Skeletal muscle cell (primary cell): Measurements from ENCODE around the gene RNASEH2A.
"Not testable (repeated sequence)": the region's sequence is repeated elsewhere in the genome, so short reads cannot be mapped to it uniquely, and the experiment has no call there.

Experiments used
- DNase-seq: peaks from one replicate; pipeline ENCODE4 v3.0.0-alpha.2; 2010; ENCODE audit warnings: low read depth
- H3K4me3 ChIP-seq: 2 replicates; pipeline ENCODE4 v1.5.1; 2011; ENCODE audit warnings: low read depth, mild to moderate bottlenecking, control low read depth, low read length, moderate library complexity

The RNASEH2A gene

DNA sequence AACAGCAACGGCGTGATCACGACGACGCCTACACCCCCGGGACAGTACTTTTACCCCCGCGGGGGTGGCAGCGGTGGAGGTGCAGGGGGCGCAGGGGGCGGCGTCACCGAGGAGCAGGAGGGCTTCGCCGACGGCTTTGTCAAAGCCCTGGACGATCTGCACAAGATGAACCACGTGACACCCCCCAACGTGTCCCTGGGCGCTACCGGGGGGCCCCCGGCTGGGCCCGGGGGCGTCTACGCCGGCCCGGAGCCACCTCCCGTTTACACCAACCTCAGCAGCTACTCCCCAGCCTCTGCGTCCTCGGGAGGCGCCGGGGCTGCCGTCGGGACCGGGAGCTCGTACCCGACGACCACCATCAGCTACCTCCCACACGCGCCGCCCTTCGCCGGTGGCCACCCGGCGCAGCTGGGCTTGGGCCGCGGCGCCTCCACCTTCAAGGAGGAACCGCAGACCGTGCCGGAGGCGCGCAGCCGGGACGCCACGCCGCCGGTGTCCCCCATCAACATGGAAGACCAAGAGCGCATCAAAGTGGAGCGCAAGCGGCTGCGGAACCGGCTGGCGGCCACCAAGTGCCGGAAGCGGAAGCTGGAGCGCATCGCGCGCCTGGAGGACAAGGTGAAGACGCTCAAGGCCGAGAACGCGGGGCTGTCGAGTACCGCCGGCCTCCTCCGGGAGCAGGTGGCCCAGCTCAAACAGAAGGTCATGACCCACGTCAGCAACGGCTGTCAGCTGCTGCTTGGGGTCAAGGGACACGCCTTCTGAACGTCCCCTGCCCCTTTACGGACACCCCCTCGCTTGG is 14.1 kb upstream of the RNASEH2A start:
- DNase-seq, result no peak

DNA sequence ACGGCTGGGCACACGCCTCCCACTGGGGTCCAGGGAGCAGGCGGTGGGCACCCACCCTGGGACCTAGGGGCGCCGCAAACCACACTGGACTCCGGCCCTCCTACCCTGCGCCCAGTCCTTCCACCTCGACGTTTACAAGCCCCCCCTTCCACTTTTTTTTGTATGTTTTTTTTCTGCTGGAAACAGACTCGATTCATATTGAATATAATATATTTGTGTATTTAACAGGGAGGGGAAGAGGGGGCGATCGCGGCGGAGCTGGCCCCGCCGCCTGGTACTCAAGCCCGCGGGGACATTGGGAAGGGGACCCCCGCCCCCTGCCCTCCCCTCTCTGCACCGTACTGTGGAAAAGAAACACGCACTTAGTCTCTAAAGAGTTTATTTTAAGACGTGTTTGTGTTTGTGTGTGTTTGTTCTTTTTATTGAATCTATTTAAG is 13.5 kb upstream of the RNASEH2A start:
- DNase-seq, result no peak
- peak overlapping the region; percentile 90 for H3K4me3 ChIP-seq

More for the DNA sequence above, 14.1 kb upstream of the RNASEH2A start:
- H3K4me3 ChIP-seq, result peak overlapping the region; percentile 90

DNA sequence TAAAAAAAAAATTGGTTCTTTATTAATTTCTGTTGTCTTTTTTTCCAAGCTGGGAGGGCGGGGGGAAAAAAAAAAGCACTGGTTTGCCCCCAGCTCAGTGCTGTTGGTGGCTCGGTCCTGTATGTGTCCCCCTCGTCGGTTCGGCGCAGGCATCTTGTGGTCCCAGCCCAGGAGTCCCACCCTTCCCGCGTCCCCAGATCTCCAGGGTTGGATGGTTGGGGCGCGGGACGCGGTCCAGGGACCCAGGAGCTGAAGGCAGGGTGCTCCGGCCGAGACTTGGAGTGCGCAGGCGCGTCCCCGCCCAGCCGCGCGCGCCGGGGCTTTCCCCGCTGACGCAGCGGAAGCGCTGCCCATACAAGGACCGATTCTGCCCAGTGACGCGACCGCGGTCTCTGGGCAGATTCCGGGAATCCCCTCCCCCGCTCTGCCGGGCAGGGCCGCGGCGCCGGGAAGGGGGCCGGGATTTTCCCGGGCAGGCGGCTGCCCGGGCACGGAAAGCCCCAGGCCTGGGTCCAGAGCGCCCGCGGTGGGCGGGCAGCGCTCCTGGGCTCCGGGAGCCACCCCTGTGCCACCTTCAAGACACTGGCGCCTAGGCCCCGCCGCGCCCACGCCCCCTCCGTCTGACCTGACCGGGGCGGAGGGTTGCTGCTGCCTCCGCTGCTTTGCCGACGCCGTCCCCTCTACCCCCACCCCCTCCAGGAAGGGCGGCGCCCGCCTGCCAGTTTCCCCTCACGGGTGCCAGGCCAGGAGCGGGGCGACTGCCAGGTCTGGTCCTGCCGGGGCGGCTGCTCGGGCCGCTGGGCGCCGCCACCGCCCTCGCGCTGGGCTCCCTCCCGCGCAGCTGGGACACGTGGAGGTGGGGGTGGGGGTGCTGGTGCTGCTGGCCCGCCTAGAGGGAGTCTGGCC is 12.8 kb upstream of the RNASEH2A start:
- peak overlapping the region; percentile 90 for H3K4me3 ChIP-seq
- peak; percentile 76 for DNase-seq

DNA sequence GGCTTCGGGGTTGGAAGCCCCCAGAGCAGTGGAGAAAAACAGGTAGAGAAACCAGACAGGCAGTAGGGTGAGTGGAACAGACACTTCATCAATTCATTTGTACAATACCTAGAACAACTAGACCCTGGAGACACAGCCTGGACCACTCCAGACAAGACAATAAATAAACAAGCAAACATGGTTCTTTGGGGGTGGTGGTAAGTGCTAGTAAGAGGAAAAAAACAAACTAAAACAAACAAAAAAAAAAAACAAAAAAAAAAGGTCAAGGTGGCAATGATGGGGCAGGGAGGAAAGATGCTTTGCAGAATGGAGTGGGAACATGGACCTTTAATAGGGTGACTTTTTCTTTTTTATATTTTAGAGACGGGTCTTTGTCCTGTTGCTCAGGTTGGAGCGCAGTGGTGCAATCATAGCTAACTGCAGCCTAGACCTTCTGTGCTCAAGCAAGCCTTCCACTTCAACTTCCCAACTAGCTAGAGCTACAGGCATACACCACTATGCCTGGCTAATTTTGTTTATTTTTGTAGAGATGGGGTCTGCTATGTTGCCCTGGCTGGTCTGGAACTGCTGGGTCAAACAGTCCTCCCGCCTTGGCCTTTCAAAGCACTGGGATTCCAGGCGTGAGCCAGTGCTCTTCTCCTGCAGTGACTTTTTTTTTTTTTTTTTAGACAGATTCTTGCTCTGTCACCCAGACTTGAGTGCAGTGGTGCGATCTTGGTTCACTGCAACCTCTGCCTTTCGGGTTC is 12.0 kb upstream of the RNASEH2A start:
- peak overlapping the region; percentile 90 for H3K4me3 ChIP-seq
- no peak for DNase-seq

DNA sequence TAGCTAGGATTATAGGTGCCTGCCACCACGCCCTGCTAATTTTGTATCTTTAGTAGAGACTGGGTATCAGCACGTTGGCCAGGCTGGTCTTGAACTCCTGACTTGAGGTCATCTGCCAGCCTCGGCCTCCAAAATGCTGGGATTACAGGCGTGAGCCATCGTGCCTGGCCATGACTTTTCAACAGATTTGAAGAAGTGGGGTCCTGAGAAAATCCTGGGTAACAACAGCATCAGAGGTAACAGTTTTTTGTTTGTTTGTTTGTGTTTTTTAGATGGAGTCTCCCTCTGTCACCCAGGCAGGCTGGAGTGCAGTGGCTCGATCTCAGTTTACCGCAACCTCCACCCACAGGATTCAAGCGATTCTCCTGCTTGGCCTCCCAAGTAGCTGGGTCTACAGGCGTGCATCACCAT is 11.4 kb upstream of the RNASEH2A start:
- H3K4me3 ChIP-seq, result no peak overlapping the region
- no peak for DNase-seq

DNA sequence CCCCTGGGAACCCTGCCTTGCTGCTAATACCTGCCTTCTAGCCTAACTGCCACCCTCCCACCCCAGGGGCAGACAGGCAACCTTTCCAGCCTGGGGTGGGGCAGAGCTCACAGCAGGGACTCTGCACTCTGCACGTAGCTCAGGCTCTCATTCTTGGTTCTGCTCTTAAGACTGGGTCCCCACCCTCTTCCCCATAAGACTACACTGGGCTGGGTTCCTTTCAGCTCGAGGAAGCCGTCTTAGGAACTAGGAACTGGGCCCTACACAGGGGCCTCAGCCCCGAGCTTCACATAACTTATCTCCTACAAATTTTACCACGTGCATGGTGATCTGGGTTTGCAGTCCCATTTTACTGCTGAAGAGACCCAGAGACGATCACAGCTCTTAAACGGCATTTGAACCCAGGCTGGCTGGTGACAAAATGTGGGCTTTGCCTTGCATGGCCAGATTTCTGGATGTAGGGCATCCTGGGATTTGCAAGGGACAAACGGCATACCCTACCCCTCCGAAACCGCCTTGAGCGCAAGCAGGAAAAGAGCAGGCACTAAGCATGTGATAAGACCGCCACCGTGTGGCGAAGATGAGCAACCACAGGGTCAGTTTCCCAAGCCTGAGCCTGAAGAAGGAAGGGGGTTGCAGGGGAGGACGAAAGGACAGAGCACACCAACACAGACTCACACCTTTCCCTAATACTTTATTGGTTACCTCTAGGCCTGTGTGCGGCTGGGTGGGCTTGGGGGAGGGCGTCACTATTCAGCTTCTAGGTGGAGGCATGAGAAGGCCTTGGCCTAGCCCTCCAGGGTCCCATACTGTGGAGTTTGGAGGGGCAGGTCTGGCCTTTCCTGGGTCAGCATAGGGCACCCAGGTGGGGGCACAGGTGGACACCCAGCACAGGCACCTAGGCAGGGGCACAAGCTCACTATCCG is 10.0 kb upstream of the RNASEH2A start:
- no peak for DNase-seq
- H3K4me3 ChIP-seq, result no peak overlapping the region

DNA sequence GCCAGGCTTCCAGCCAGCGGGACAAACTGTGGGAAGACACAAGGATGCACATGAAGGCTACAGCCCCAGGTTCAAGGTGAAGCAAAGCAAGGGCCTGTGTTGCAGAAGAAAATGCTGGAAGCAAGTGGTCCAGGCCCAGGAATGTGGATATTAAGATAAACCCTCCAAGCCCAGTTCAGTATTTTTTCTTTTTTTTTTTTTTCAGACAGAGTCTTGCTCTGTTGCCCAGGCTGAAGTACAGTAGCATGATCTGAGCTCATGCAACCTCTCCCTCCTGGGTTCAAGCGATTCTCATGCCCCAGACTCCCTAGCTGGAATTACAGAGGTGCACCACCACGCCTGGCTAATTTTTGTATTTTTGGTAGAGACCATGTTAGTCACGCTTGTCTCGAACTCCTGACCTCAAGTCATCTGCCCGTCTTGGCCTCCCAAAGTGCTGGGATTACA is 9.2 kb upstream of the RNASEH2A start:
- H3K4me3 ChIP-seq, result no peak overlapping the region
- no peak for DNase-seq

DNA sequence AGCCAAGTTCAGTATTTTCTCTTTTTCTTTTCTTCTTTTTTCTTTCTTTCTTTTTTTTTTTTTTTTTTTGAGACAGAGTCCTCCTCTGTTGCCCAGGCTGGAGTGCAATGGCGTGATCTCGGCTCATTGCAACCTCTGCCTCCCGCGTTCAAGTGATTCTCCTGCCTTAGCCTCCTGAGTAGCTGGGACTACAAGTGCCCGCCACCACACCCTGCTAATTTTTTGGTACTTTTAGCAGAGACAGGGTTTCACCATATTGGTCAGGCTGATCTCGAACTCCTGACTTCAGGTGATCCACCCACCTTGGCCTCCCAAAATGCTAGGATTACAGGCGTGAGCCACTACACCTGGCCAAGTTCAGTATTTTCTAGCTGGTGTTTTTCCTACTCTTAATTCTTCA is 8.8 kb upstream of the RNASEH2A start:
- DNase-seq, H3K4me3 ChIP-seq: not testable (repeated sequence)

DNA sequence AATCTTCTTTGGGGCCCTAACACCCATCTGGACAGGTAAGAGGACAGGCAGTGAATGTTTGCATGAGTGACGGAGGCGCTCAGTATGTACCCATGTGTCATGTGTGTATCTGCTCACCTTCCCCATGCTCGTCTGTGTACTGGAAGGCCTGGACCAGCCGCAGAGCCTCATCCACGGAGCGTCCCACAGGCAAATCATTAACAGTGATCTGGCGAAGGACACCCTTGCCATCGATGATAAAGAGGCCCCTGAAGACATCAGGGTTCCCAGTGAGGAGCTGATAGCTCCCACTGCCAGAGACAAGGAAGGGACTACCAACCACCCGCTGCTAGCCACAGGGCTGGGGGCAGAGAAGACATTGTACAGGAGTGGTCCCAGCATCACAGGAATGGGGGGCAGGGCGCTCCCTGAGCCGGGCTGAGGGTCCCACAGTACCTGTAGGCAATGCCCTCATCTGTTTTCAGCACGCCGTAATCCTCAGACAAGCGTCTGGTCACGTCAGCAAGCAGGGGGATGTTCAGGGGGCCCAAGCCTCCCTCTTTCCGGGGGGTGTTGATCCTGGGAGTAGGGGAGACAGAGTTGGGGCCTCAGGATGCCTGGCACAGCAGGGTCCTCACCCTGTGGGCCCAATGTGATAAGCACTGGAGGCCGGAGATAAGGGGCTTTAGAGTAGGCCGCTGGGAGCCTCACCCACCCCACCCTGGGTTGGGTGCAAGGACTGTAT is 6.5 kb upstream of the RNASEH2A start:
- no peak overlapping the region for H3K4me3 ChIP-seq
- no peak for DNase-seq

DNA sequence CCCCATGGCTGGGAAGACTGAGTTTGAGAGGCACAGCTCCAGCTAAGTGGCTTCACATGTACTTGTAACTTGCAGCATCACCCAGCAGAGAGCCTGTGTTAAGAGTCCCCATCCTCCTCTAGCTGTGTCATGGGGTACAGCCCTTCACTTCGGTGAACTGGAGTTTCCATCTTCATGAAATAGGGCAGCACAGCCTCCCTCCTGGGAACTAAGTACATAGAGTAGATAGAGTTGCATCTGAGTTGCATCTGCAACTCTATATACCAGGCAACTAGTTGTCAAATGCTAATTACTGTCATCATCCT is 6.0 kb upstream of the RNASEH2A start:
- H3K4me3 ChIP-seq, result peak overlapping the region; percentile 92
- no peak for DNase-seq

DNA sequence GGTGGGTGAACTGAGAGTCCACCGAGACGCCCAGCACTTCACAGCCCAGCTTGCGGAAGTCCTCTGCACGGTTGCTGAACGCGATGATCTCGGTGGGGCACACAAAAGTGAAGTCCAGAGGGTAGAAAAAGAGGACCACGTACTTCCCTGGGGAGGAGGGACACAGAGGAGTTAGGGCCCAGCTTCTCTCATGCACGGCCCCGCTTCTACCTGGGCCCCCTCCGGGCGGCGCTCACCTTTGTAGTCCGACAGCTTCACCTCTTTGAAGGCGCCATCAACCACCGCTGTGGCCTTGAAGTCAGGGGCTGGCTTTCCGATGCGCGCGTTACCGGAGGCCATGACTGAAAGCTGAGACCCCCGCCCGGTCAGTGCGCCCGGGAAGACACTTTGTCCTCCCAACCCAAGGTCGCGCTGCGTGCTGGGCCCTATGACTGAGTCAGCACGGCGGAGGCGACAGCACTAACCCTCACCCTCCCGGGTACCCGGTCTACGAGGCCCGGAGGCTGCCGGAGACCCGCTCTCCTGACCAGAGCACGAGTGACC is 5.4 kb upstream of the RNASEH2A start:
- peak overlapping the region; percentile 92 for H3K4me3 ChIP-seq
- DNase-seq, result no peak

DNA sequence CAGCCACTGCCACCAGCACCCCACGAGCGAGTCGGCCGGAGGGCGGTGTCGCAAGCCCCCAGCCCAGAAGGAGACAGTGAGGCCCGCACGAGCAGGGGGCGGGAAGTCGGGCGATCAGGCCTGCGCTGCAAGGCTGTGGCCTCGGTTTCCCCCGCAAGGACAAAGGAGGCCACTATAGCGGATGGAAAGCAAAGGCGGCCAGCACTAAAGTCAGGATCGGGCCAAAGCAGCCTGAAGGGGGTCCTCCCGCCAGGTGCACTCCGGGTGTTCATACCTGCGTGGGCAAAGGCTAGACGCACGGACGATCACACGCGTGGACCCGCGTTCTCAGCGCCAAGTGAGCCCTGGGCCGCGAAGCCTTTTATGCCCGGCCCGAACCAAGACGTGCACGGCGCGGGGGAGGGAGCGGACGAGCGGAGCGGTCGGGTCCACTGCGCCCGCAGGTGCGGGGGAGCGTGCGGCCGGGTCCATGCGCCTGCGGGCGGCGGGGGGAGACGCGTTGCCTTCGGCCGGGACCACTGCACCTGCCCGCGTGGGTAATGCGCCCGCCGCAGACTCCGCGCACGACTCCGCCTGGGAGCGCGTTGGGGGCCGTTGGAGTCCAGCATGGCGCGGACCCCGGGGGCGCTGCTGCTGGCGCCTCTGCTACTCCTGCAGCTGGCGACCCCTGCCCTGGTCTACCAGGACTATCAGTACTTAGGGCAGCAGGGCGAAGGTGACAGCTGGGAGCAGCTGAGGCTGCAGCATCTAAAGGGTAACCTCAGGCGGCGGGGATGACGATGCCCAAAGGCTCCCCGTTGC is 4.7 kb upstream of the RNASEH2A start, which contains the start of the genes PRDX2 and THSD8:
PRDX2 (minus strand) TSS at position 335 of the 801 bp plus-strand sequence. CDS start 539 bp downstream, outside the sequence.
THSD8 (plus strand) TSS at position 604 of the 801 bp plus-strand sequence; CDS start at position 607, 3 bp downstream.
- no peak for DNase-seq

DNA sequence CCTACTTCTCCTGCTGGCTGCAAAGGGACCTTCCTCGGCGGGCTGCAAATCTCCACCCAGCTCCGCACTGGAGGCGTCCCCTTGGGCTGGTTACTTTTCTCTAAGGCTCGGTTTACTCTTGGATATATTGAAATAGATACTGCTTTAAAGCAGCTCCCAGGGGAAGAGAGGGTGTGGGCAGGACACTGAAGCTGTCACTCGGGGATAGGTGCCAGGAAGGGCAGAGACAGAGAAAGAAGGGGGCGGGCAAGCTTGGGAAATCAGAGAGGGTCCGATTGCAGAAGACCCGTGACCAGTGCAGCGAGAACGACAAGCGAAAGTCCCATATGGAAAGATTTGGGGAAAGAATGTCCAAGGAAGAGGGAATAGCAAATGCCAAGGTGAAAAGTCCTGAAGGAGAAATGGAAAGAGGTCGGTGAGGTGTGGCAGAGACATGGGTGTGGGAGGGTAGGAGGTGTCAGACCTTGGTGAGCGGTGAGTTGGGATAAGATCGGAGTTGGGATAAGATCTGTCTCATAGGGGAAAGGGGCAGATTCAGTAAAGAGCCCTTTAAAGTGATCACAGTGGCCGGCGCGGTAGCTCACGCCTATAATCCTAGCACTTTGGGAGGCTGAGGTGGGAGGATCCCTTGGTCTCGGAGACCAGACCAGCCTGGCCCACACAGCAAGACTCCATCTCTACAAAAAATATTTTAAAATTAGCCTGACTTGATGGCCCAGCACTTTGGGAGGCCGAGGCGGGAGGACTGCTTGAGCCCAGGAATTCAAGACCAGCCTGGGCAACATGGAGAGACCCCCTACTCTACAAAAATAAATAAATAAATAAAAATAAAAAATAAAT is 3.9 kb upstream of the RNASEH2A start:
- DNase-seq, result no peak
- peak overlapping the region; percentile 92 for H3K4me3 ChIP-seq

More for the DNA sequence above, 4.7 kb upstream of the RNASEH2A start, which contains the start of the genes PRDX2 and THSD8:
- H3K4me3 ChIP-seq, result peak within 1 kb of the TSS; percentile 92

DNA sequence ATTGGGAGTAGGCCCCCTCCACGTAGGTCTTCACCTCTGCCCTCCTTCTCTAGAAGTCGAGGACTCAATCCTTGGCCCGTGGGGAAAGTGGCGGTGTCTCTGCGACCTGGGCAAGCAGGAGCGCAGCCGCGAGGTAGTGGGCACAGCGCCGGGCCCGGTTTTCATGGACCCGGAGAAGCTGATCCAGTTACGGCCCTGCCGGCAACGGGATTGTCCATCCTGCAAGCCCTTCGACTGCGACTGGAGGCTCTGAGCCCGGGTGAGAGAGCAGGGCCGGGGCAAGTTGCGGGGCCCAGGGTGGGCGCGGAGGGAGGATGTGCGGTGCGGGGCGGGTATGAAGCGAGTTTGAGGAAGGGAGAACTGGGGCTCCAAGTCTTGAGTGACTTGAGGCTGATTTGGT is 2.3 kb upstream of the RNASEH2A start:
- no peak overlapping the region for H3K4me3 ChIP-seq
- DNase-seq, result no peak

DNA sequence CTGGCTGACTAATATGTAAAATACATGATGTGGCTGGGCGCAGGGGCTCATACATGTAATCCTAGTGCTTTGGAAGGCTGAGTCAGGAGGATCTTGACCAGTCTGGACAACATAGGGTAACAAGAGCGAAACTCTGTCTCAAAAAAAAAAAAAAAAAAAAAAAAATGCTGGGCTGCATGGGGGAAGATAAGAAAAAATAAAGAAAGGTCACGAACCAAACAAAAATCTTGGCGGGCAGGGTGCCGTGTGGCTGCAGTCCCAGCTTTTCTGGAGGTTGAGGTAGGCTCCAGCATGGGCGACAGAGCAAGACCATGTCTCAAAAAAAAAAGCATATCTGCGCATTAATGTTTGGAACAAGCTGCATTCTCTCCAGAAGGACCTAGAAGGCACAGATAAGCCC is 8.7 kb downstream of the RNASEH2A start:
- H3K4me3 ChIP-seq, result no peak overlapping the region
- DNase-seq, result no peak

DNA sequence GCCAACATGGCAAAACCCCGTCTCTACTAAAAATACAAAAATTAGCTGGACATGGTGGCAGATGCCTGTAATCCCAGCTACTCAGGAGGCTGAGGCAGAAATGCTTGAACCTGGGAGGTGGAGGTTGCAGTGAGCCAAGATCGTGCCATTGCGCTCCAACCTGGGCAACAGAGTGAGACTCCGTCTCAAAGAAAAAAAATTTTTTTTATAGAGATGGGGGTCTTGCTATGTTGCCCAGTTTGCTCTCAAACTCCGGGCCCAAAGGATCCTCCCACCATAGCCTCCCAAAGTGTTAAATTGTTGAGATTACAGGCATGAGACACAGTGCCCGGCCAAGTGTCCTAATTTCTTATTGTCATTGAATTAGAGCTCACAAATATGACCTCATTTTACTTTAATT is 10.8 kb downstream of the RNASEH2A start:
- not testable (repeated sequence) for DNase-seq

More for the DNA sequence above, 10.8 kb downstream of the RNASEH2A start:
- H3K4me3 ChIP-seq, result not testable (repeated sequence)
